Endometrial microvascular endothelial cells (primary cell): ENCODE measurements around the gene SYPL1. TPM values are rescaled to one million over a fixed set of nuclear protein-coding genes. Genes with fewer than 3 reads are reported as not detected.

ENCODE experiments used
- in situ Hi-C: cut with HindIII; loops from 2 replicates; pipeline ENCODE4 v1.10.0; 2017; ENCODE audit warnings: low sequenced_read_pairs, low pct_unique_long_range_greater_than_20kb; ENCODE audit errors: inconsistent ontology term
- total RNA-seq: library from RNA; depleted of rRNA; stranded (reverse); fragments of >200 nt; gene quantifications from one replicate; pipeline ENCODE4 v1.2.3, GENCODE V29; 2015; ENCODE audit errors: inconsistent ontology term

SYPL1 gene
- total RNA-seq, 1 donor from 2014 or later: 92.0 TPM

DNA sequence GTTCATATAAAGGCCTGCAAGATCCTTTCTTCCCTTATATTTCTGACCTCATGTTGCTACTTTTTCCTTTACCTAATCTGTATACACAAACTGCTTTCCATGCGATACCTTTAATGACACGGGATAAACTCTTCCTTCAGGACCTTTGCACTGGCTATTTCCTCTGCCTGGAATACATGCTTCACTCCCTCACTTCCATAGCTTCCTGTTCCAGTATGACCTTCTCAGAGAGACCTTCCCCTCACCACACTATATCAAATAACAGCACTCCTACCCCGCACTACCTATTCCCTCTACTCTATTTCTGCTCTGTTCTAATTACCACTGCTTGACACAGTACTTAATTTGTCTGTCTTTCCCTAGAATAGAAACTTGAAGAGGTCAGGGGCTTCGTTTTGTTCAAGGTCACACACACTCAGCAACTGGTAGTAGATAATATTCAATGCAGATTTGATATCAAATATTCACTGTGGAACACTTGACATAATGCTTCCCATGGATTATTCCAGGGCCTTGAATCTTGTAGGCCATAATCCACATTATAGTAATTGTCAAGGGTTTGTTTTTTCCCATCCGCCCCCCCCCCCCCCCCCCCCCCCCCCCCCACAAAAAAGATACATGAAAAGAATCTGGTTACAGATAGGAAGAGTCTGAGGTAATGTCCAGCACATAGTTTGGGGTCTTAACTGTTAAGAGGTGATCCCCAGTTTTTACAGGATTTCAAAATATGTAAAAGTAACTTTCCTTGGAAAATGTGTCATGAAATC lies 11.1 kb downstream of the SYPL1 start:
- in situ Hi-C loops: no loop called here

DNA sequence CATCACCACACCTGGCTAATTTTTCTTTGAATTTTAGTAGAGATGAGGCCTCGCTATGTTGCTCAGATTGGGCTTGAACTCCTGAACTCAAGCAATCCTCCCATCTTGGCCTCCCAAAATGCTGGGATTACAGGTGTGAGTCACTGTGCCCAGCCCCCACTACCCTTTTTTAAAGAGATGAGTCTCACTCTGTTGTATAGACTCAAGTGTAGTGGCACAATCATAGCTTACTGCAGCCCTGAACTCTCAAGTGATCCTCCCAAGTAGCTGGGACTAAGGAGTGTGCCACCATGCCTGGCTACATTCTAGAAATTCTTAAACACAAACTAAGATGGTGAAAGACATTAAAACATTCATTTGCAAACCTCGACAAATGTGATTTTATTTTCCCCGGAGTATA lies 12.6 kb downstream of the SYPL1 start:
- in situ Hi-C loops: no loop called here

DNA sequence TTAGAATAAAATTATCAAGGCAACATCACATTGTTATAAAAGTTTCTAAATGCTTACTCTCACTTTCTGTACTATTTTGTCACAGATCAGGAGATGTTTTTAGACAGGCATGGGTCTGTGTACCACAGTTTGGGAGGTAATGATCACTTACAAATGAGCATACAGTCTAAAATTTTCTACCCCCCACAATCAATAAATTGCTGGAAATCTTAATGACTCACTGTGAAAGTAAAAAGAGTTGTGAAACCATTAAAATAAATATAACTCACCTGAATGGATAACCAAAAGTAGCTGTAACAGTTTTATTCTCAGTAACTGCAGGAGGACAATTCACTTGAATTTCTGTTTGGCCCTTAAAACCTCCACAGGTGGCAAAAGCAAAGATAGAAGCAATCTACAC lies 13.2 kb downstream of the SYPL1 start:
- in situ Hi-C loops: no loop called here

DNA sequence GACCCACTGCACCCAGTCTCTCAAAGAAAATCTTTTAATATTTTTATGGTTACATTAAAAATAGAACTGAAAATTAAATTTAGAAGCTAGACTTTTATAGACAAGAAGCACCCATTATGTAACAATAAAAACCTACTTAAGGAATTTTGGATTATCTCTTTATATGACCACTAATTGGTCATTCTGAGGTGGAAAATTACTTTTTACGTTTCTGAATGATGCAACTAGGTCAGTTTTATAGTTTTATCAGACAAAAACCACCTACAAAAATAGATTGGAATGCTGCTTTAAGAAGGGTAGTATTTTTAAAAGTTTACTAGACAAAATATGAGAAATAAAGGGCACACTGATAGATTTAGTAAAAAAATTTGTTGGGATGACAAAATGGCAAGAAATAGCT lies 16.5 kb downstream of the SYPL1 start:
- in situ Hi-C loops: no loop called here

GRCh38 chr7:106094780-106095179 lies 17.3 kb downstream of the SYPL1 start:
- in situ Hi-C loops: no loop called here

- in situ Hi-C loops: no loop called here
Observed at GRCh38 chr7:106092204-106092603, 19.9 kb downstream of the SYPL1 start.

GRCh38 chr7:106089647-106090046 lies 22.5 kb downstream of the SYPL1 start:
- in situ Hi-C loops: no loop called here

DNA sequence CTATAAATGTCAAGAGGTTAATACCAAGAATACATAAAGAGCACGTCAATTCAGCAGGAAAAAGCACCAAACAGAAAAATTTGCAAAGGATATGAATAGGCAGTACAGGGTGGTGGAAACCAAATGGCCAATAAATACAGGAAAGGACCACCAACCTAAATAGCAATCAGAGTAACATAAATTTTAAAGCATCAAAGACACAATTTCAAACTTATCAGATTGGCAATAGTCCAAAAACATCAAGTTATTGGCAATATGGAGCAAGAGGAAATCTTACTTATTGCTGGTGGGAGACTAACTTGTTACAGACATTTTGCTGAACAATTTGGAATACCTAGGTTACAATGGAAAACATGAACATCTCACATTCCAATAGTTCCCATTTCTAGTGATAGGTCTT lies 24.1 kb downstream of the SYPL1 start:
- in situ Hi-C loops: no loop called here

GRCh38 chr7:106086062-106086461 lies 26.1 kb downstream of the SYPL1 start:
- in situ Hi-C loops: no loop called here

- in situ Hi-C loops: no loop called here
Observed at GRCh38 chr7:106085015-106085414, 27.1 kb downstream of the SYPL1 start.

- in situ Hi-C loops: no loop called here
Observed at GRCh38 chr7:106083717-106084116, 28.4 kb downstream of the SYPL1 start.

DNA sequence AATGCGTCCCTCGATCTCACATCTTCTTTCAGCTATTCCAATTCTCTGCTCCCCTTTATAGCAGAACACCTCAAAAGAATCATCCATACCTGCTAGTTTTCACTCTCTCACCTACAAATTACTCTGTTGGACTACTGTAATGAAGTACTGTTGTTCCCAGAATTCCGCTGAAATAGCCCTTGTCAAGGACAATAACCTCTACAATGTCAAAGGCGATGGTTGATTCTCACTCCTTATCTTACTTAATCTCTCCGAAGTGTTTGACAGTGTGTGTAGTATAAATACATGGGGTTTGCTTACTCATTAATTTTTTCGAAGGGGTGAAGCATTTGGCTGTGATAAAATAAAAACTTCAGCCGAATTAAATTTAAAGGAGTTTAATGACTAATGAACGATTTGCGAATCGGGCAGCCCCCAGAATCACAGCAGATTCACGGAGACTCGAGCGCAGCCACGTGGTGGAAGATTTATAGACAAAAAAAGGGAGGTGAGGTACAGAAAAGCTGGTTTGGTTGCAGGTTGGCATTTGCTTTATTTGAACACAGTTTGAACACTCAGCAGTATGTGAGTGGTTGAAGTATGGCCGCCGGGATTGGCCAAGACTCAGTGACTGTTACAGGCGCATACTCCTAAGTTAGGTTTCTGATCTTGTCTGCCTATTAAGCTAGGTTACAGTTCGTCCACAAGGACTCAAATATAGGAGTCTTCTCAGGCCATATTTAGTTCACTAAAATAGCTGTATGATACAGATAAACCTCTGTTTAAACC lies 29.8 kb downstream of the SYPL1 start:
- in situ Hi-C loops: no loop called here

DNA sequence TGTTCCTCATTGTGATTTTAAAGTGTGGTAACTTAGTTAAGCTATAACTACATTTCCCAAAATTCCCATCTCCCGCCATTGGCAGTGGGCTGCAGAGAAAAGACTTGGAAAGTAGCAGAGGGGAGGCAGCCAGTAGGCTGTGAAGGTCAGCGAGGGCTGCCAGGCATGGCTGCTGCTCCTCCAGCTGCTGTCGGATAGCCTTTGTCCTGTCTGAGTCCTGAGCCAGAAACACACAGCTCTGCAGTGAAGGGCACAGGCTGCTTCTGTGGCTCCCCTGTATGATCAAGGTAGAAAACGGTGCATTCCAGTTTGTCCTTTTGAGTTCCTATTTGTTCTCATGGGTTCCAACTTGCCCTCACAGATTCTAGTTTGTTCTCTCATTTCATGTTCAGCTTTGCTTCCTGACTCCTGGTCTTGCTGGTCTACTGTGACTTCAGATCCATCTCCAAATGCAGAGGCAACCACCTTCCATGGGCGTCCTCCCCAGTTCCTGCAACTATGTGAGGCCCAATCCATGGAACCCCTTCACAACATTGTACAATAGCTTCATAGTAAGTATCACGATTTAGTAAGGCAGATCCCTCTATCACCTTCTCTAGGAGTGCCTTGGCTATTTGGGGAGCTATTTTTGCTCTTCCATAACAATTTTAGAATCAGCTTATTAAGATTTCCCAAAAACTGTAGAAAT lies 31.7 kb downstream of the SYPL1 start:
- in situ Hi-C loops: no loop called here

DNA sequence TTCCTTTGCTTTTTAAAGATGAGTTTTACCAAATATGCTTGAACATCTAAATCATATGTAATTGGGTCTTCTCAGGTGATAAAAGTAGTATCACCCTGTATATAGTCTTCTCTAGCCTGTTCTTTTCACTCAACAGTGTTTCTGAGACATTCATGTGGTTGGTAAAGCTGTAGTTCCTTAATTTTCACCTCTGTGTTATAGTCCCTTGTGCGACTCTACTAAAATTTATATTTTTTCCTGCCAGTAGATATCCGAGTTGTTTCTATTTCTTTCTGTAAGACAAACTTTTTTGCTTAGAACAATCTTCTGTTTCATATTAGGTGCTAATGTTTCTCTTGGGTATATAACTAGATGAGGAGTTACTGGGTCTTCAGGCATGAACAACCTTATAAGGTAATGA lies 35.6 kb downstream of the SYPL1 start:
- in situ Hi-C loops: no loop called here

DNA sequence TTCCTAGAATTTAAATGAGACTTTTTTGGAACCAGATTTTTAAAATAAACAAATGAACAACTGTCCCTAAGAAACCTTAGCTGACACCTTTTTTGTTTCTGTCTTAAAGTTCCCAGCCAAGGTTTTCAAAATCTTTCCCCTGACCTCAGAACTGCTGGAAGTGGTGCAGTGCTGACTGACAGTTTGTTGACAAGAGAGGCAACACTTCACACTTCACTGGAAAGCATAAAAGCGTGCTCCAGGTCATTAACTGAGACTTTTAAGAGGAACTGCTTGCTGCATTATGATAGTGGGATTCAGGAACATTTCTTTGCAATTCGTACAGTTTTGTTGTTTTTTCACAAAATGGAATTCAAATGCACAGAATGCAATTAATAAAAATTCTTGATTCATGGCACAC lies 36.2 kb downstream of the SYPL1 start:
- in situ Hi-C loops: no loop called here

DNA sequence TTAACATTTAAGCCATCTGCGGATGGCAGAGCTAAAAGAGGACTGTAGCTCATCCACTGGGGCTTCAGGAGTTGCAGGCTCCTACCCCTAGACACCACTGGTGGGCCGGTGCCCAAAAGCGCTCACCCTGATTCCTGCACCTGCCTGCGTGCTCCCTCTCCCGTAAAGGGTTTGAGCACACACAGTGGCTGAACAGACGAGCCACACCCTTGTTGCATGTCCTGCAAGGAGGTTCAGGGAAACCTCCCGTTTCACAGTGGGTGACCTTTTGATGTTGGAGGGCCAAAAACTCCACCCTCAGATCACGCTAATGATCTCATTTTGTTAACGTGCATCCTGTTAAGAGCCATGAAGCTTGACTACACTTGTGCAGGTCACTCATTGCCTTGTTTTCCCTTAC lies 37.9 kb downstream of the SYPL1 start:
- in situ Hi-C loops: loop anchor here (25.0 kb wide), 1 partner anchor 88 kb away; no protein-coding TSS in a partner anchor

DNA sequence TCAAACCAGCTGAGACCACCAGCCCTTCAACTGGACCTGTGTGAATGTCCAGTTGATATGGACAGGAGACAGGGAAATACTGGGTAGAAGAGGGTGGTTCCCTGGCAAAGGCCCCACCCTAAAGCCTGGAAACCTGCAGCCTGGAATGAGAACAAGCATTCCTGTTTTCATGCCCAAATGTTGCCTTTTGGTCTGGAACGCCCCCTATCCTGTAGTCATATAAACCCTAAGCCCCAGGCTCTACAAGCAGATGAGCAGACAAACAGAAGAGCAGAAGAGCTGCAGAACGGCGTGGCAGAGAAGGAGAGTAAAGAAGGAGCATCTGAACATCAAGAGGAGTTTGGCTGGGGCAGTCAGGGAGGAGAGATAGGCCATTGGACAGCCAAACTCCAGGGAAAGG lies 38.4 kb downstream of the SYPL1 start:
- in situ Hi-C loops: loop anchor here (25.0 kb wide), 1 partner anchor 89 kb away; no protein-coding TSS in a partner anchor

- in situ Hi-C loops: loop anchor here (25.0 kb wide), 1 partner anchor 90 kb away; no protein-coding TSS in a partner anchor
Observed at GRCh38 chr7:106072715-106073091, 39.4 kb downstream of the SYPL1 start.

DNA sequence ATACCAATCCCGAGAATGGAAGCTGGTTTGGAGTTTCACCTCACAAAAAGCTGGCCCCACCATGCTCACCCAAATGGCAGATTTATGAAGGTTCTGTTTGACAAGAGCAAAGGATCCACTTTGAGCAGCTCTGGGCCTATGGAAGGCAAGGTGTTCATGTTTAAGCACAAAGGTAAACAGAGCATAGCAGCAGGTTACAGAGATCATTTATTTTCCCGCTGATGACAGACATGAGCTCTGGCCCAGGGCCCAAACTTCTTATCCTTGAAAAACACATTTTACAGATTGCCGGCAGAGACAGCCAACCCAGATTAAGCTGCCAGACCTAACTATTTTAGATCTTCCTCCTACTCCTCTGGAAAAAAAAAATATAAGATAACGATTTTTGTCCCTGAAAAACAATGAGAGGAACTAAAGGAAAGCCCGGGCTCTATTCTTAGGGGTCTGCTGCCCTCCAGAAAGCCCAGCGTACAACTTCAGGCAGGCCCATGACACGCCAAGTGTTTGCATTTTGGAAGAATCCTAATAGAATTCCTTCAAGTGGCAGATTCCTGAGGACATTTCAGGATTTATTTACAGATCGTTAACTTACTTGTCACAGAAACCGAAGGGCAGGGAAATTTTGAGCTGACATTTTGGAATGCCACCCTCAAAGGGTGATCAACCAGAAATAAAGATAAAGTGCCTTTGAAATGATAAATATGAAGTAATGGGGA lies 40.0 kb downstream of the SYPL1 start:
- in situ Hi-C loops: loop anchor here (25.0 kb wide), 1 partner anchor 90 kb away; no protein-coding TSS in a partner anchor
